Endothelial cell of umbilical vein (primary cell): ENCODE data around the gene NKTR.

Source experiments
- CTCF ChIP-seq, 2 donors: IDR thresholded peaks; 1 replicate in 1 of 2; 2 replicates in 1 of 2; pipeline ENCODE4 v1.5.1; 2011; ENCODE audit warnings: low read length in 2 of 2, mild to moderate bottlenecking in 2 of 2, moderate library complexity in 2 of 2, control low read depth in 1 of 2, inconsistent platforms in 1 of 2, low read depth in 1 of 2; ENCODE audit not compliant: insufficient read depth in 1 of 2; ENCODE audit errors: extremely low read depth in 1 of 2
- EZH2 ChIP-seq: IDR thresholded peaks from 2 replicates; pipeline ENCODE4 v1.6.1; 2012; ENCODE audit warnings: borderline replicate concordance, low read depth, mild to moderate bottlenecking, moderate library complexity, low read length, inconsistent platforms; ENCODE audit not compliant: severe bottlenecking
- JUN ChIP-seq: IDR thresholded peaks from 2 replicates; pipeline ENCODE4 v1.6.1; 2011; ENCODE audit warnings: borderline replicate concordance, low read depth; ENCODE audit not compliant: insufficient read length, insufficient read depth
- MAX ChIP-seq: IDR thresholded peaks from 2 replicates; pipeline ENCODE4 v1.6.1; 2011; ENCODE audit not compliant: insufficient read depth, insufficient read length
- MYC ChIP-seq: IDR thresholded peaks from one replicate; pipeline ENCODE4 v1.6.1; 2011; ENCODE audit warnings: mild to moderate bottlenecking, low read depth, low read length
- POLR2A ChIP-seq: IDR thresholded peaks from 2 replicates; pipeline ENCODE4 v1.6.1; 2012; ENCODE audit warnings: low read depth, mild to moderate bottlenecking, control low read depth, low read length

GRCh38 chr3:42638339-42638842, 37.9 kb downstream of the NKTR start:
- TF ChIP-seq CTCF (IDR thresholded peaks at IDR 0.05; ENCODE audit: extremely low read depth in 1 of 2, insufficient read depth in 1 of 2, low read depth in 1 of 2, low read length in 2 of 2) (no peak), MAX (no peak), EZH2 (no peak), POLR2A (no peak), JUN (no peak), MYC (no peak)
